CD4-positive, alpha-beta T cell treated with Interleukin-12 subunit alpha and Interleukin-12 subunit beta, for 1 hour (primary cell): ENCODE data around the gene MAP2K1.

Experiments
- DNase-seq: peaks from one replicate; pipeline ENCODE4 v3.0.0-alpha.2; 2020

The MAP2K1 gene

DNA sequence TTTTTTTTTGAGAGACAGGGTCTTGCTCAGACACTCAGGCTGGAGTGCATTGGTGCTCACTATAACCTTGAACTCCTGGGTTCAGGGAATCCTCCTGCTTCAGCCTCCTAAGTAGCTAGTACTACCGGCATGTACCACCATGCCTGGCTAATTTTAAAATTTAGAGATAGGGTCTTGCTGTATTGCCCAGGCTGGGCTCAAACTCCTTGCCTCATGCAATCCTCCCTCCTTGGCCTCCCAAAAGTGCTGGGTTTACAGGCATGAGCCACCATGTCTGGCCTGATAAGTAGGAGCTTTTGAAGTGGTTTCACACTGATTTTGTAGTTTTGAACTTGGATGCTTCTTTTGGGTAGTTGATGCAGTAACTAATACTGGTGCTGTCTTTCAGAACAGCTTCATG, 7.8 kb downstream of the MAP2K1 start:
- peak; percentile 15 for DNase-seq

- no peak for DNase-seq
These were observed 8.2 kb downstream of the MAP2K1 start for GRCh38 chr15:66394915-66395314.

DNA sequence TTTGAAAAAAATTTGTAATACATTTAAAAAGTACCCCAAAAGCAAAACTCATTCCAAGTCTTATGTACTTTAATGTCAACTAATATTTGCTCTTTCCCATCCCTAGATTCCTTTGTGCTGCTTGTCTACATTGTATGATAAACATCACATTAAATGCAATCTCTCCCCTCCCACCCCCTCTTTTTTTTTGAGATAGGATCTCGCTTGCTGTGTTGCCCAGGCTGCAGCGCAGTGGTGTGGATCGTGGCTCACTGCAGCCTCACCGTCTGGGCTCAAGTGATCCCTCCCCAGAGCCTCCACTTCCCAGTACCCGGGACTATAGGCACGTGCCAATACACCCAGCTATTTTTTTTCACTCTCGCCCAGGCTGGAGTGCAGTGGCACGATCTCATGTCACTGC, 12.6 kb downstream of the MAP2K1 start:
- DNase-seq, result no peak

DNA sequence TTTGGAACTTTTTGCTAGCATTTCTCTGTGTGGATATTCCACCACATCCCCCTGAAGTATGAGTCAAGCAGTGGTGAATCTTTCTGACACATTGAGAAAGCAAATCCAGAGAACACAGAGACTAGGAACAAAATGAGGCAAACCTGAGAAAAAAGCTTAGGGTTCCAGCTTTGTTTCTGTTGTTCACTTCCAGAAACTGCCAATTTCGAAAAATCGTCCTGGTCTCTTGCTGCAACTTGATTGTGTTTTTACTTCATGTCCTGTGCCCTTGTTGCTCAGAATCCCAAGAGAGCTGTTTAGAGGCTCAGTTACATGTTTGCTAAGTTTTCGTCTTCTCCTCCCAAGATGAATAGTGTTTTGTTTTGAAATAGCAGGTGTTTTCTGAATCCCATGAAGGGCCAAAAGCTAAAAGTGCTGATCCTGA, 13.7 kb downstream of the MAP2K1 start:
- no peak for DNase-seq

DNA sequence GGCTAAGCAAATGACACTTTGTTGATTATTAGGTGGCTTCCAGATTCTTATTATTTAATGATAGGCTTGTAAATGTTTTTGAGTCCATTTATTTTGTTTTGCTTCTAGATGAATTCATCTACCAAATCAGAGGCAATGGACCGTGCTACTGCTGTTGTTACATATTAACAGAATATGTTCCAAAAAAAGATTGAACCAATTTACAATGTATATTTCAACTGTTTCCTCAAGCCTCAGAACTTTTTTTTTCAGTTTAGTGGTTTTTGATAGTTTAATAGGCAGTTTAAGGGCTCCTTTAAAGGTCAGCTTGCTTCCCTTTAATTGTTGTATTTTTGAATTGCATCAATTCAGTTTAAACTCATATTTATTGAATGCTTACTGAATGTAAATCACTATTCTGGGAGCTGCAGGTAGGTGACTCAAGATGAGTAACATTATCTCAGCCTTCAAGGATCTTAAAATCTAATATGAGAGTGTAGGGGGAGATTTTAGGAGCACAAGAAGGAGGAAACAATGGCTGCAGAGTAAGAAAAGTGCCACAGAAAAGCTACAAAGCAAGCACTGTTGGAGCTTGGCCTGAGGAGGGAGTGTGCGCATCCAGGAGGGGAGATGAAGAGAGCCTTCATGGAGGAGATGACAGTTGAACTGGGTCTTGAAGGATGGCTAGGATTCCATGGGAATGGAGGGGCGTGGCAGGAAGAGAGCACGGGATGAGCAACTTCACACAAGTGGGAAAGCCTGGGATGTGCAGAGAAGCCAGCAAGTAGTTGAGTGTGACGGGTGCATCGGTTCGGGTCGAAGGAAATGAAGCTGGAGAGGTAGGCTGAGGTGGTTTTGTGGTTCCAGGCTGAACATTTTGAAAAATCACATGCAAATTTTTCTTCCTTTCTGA, 14.7 kb downstream of the MAP2K1 start:
- no peak for DNase-seq

GRCh38 chr15:66402761-66403284, 16.1 kb downstream of the MAP2K1 start:
- no peak for DNase-seq

DNA sequence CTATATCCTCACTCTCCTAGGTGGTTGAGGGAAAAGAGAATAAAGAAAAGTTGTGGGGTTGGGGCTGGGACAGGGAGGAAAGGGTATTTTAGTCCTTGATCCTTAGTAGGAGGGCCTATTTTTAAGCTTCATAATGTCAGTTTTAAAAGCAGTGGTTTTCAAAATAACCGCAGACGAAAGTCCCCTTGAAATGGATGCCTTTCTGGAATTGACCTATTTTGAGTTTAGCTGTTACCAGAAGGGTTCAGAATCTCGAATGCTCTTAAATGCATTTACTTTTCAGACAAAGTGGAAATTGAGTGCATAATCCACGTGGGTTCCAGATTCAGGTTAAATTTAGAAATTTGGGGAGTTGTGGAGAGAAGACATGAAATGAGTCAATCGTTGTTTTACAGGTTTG, 16.6 kb downstream of the MAP2K1 start:
- DNase-seq, result no peak

GRCh38 chr15:66404122-66404521, 17.4 kb downstream of the MAP2K1 start:
- no peak for DNase-seq

DNA sequence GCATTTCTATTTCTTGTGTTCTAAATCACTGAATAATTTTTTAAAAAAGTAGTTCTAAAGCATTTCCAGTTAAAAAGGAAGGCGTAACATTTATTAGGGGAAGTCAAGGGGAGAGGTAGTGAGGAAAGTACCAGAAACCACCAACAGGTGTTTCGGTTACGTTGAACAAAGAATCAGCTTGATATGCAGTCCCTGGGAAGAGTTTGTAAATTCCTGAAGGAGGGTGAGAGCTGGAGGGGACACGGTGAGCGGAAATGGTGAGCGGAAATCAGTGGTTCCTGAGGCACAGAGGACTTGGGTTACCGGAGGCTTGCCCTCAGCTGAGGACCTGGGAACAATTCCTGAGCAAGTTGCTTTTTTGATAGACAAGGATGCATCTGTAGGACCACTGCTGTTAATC, 17.8 kb downstream of the MAP2K1 start:
- no peak for DNase-seq

DNA sequence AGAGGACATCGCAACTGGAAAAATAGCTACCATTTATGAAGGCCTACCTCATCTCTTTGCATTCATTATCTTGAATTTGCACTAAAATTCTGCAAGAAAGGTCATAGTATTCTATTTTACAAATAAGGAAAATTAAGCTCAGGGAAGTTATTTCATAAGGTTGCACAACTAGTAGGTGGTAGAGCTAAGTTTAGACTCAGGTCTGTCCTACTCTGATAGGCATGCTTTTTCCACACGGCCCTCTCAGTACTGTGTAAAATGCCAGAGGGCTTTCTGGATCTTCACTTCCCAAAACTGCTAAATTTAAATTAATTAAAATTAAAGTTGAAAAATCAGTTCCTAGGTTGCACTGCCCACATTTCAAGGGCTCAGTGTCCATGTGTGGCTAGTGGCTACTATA, 18.3 kb downstream of the MAP2K1 start:
- no peak for DNase-seq

DNA sequence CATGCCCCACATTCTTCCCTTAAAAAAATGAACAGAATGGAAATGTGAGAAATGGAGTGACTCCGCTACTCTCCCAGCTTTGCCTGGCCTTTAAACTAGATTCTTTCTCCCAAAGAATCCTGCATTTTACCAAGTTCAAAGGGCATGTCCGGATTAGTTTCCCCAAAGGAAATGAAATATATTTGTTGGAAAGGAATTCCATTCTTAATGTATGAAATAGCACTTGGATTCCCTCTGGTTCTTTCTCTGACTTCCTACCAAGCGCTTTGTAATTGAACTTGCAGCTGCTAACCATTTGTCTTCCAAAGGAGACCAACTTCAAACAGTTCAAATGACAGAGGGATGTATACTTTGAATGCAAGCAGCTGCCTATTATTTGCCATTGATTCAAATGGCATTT, 18.9 kb downstream of the MAP2K1 start:
- DNase-seq, result no peak

DNA sequence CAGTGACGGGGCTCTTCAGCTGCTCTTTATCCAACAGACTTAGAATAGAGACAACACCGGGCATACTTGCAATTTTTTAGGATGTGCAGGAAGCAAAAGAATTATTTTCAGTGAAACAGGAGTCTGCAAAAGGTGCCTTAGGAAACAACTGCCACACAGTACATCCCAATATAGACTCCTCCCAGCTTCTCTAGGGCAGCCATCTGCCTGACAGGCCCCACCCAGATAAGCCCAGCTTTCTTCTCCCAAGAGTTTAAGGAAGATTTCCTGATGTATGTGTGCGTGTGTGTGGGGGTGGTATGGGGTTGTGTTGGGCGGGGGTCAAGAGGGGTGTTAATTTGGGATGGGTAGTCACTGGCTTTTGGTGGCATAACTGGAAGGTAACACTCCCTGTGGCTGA, 21.5 kb downstream of the MAP2K1 start:
- no peak for DNase-seq

DNA sequence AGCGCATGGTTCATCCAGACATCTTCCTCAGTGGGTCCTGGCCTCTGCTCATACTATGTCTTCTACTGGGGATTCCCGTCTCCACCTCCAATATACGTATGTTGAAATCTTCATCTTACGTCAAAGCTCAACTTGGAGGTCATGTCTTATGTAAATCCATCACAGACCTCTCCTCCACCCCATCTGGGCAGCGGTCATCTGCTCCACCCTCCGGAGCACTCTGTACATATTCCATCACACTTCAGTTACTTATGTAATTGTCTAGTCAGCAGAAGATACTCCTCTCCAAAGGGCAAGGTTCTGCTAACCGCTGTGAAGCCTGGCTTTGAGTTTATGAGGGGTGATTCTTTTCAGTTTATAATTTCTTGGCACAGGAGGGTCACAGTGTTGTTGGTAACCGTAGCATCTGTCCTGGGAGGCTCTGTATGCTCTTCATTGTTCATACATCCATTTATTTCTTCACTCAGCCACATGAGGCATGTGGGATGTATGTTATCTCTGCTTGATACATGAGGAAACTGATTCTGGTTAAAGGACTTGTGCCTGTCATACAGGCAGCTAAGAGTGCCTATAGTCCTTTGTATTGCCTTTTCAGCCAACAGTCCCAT, 22.1 kb downstream of the MAP2K1 start:
- no peak for DNase-seq

DNA sequence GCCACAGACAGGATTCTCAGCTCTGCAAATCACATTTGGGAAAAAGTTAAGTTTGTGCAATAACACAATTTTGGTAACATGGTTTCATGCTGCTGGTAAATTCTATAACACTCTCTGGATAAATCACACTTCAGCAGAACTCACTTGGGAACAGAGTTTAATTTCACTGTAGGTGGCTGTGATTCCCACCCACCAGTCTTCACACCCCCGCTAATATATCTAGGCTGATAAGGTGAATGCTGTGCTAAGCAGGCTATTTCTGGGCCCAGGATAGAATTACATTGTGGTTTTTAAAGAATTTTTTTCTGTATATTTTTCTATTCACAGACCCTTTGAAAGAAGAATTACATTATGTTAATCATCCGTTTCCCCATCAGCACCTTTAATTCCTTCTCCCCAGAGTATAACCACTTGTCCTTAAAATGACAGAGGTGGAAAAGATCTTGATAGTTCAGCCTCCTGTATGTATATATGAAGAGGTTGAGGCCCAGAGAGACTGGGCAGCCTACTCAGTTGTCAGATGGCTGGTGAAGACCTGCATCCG, 22.9 kb downstream of the MAP2K1 start:
- no peak for DNase-seq

DNA sequence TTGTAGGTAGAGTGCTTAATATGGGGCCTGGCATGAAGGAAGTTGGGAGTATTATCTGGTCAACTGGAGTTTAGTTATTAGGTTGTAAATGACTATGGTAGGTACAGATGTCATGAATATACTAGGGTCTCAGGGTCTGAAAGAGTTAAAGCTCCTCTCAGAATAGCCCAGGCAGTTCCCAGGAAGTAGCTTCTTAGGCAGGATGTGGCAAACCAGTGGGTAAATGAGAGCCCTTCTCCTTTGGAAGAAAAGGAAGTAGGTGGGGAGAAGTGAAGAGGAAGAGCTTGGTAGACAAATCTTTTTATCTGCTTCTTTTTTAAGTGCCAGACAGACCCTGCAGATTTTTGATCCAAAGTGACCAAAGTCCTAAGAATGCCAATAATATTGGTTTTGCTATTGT, 24.5 kb downstream of the MAP2K1 start:
- no peak for DNase-seq

- DNase-seq, result no peak
These were observed 25.5 kb downstream of the MAP2K1 start for GRCh38 chr15:66412220-66412619.

GRCh38 chr15:66413579-66413978, 26.9 kb downstream of the MAP2K1 start:
- DNase-seq, result no peak

DNA sequence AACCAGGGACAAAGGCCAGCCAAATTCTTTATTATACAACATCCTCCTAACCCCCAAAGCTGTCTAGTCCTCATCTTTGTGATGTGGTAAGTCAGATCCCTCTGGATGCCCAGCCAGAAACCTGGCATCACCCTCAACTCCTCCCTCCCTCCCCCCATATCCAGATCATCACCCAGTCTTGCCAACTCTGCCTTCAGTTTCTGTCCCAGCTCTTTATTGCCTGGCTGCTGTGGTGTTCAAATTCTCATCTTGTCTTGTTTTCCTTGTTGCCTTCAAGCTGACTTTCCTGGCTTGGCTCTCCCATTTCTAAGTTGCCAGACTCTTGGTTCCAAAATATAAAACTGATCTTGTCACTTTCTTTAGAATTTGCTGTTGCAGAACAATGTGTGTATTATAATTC, 28.6 kb downstream of the MAP2K1 start:
- DNase-seq, result no peak

DNA sequence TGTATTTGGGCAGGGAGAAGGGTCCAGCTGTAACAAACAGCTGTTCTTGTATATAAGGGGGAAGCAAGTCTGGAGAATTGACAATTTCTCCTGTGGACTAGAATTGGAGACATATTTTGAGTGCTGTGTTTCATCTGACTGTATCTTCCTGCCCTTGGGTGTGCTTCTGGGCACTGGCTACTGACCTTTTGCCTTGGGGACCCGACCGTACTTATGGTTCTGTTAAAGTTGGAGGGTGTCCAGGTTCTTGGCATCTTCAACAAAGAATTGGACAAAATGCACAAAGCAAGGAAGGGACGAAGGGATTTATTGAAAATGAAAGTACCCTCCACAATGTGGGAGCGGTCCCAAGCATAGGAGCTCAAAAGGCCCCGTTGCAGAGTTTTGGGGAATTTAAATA, 31.0 kb downstream of the MAP2K1 start:
- DNase-seq, result no peak

- DNase-seq, result no peak
These were observed 32.8 kb downstream of the MAP2K1 start for GRCh38 chr15:66419471-66419870.

DNA sequence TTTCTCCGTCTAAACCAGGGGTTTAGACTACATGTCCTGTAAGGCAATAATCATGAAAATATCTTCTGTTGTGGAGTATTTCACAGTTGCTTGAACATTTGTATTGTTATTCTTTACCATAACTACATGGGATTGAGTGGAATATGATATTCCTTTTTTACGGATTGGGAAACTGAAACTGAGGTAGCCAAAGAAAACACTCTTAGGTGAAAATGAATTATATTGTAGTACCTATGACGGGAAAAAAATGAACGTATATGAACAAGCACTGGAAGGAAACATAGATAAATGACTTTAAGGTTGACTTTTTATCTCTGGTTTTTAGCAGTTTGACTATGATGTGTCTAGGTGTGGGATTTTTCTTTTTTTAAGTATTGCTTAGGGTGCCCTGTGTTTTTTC, 35.6 kb downstream of the MAP2K1 start:
- no peak for DNase-seq

GRCh38 chr15:66423149-66423548, 36.4 kb downstream of the MAP2K1 start:
- no peak for DNase-seq

DNA sequence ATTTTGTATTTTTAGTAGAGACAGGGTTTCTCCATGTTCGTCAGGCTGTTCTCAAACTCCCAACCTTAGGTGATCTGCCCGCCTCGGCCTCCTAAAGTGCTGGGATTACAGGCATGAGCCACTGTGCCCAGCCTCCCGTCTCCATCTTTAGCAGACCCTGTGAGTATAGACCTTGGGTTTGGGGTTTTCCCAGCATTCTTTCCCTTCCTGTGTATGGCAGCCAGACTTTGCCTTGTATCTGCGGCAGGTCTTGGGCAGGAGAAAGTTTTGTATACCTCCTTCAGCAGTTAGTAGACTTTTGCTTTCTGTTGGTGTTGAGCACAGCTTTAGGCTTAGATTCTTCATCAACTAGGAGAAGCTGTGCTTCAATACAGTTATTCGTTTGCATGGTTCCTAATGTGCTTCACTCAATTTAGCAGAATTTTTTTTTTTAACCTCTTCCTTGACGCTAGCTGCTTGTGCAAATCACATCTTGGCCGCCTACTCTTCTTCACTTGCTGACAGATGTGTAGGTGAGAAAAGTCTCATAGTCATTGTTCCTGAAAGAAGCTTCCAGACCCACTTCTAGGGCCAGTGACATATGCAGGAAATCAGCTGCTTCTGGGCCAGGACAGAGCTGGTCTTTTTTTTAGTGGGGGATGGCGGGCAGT, 38.4 kb downstream of the MAP2K1 start:
- DNase-seq, result no peak

DNA sequence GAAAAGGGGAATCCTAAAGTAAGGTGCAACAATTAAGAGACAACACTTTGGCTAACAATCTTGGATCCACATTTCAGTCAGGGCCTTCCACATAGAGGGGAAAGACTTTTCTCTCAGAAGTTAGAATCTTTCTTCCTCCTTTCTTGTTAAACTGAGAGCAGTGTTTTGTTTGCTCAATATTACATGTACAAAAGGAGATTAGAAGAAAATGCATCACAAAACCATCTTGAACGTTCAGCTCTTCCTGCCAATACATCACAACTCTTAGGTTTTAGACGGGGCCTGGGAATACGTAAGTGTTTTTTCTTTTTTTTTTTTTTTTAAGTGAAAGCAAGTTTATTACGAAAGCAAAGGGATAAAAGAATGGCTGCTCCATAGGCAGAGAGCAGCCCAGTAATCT, 39.1 kb downstream of the MAP2K1 start:
- DNase-seq, result no peak
